Astrocyte (in vitro differentiated cells and primary cell): ENCODE measurements around the gene STK36. TPM values are rescaled to one million over a fixed set of nuclear protein-coding genes. Genes with fewer than 3 reads are reported as not detected.
"Not testable (repeated sequence)": the region's sequence is repeated elsewhere in the genome, so short reads cannot be mapped to it uniquely, and the experiment has no call there.

Experiments used
- DNase-seq: peaks from one replicate; pipeline ENCODE4 v3.0.0-alpha.2; 2010; ENCODE audit warnings: low read depth
- FAIRE-seq: peaks from 2 replicates; lab custom pipeline; 2011; peaks lifted over from hg19 to GRCh38; lab: Jason Lieb, UNC
- H2AFZ ChIP-seq: 2 replicates; pipeline ENCODE4 v1.6.0; 2012; ENCODE audit warnings: low read depth, low read length, inconsistent platforms
- H3K27ac ChIP-seq: 2 replicates; pipeline ENCODE4 v1.5.1; 2011; ENCODE audit warnings: low read depth, low read length, inconsistent platforms
- H3K27me3 ChIP-seq: 2 replicates; pipeline ENCODE4 v1.6.0; 2011; ENCODE audit warnings: low read length, inconsistent platforms; ENCODE audit not compliant: insufficient read depth
- H3K36me3 ChIP-seq: 2 replicates; pipeline ENCODE4 v1.5.1; 2011; ENCODE audit warnings: low read length, inconsistent platforms; ENCODE audit not compliant: insufficient read depth
- H3K4me1 ChIP-seq: 2 replicates; pipeline ENCODE4 v1.5.1; 2011; ENCODE audit warnings: low read length, inconsistent platforms; ENCODE audit not compliant: insufficient read depth
- H3K4me2 ChIP-seq: 2 replicates; pipeline ENCODE4 v1.6.0; 2012; ENCODE audit warnings: low read length, inconsistent platforms
- H3K4me3 ChIP-seq: 2 replicates; pipeline ENCODE4 v1.5.1; 2011; ENCODE audit warnings: low read depth, mild to moderate bottlenecking, low read length, inconsistent platforms; ENCODE audit not compliant: insufficient read depth
- H3K79me2 ChIP-seq: 2 replicates; pipeline ENCODE4 v1.6.0; 2012; ENCODE audit warnings: mild to moderate bottlenecking, low read length, inconsistent platforms; ENCODE audit not compliant: insufficient read depth
- H3K9ac ChIP-seq: 2 replicates; pipeline ENCODE4 v1.6.0; 2012; ENCODE audit warnings: mild to moderate bottlenecking, low read length, inconsistent platforms
- H3K9me3 ChIP-seq: 2 replicates; pipeline ENCODE4 v1.5.1; 2012; ENCODE audit warnings: low read depth, mild to moderate bottlenecking, low read length, inconsistent platforms; ENCODE audit not compliant: insufficient read depth
- H4K20me1 ChIP-seq: 2 replicates; pipeline ENCODE4 v1.6.0; 2012; ENCODE audit warnings: low read length, inconsistent platforms; ENCODE audit not compliant: insufficient read depth
- H3K27ac Mint-ChIP-seq: one replicate; pipeline ENCODE4 v1.8.0; 2021; ENCODE audit warnings: mild to moderate bottlenecking, mixed read lengths; ENCODE audit not compliant: unreplicated experiment
- H3K27me3 Mint-ChIP-seq: one replicate; pipeline ENCODE4 v1.8.0; 2021; ENCODE audit warnings: low read depth, mixed read lengths; ENCODE audit not compliant: unreplicated experiment
- H3K36me3 Mint-ChIP-seq: one replicate; pipeline ENCODE4 v1.8.0; 2021; ENCODE audit warnings: low read depth, mixed read lengths; ENCODE audit not compliant: unreplicated experiment
- H3K4me1 Mint-ChIP-seq: one replicate; pipeline ENCODE4 v1.8.0; 2021; ENCODE audit warnings: low read depth, mixed read lengths; ENCODE audit not compliant: unreplicated experiment
- H3K4me3 Mint-ChIP-seq: one replicate; pipeline ENCODE4 v1.8.0; 2021; ENCODE audit warnings: mild to moderate bottlenecking, moderate library complexity, mixed read lengths; ENCODE audit not compliant: unreplicated experiment
- H3K9me3 Mint-ChIP-seq: one replicate; pipeline ENCODE4 v1.8.0; 2021; ENCODE audit warnings: mild to moderate bottlenecking, mixed read lengths; ENCODE audit not compliant: unreplicated experiment
- EZH2 ChIP-seq: IDR thresholded peaks from 2 replicates; pipeline ENCODE4 v1.6.1; 2012; ENCODE audit warnings: mild to moderate bottlenecking, low read length, inconsistent platforms; ENCODE audit not compliant: insufficient read depth
- total RNA-seq: library from RNA; stranded (reverse); gene quantifications from 2 replicates; pipeline ENCODE4 v1.2.1, GENCODE V29; 2021
- TF ChIP-seq, protein P1 (sequence below): IDR thresholded peaks from 2 replicates; pipeline ENCODE4 v1.5.1; 2011; ENCODE audit warnings: low read depth, mild to moderate bottlenecking, inconsistent platforms, low read length, moderate library complexity; ENCODE audit not compliant: insufficient read depth

Gene STK36
- total RNA-seq, 1 donor from 2014 or later, result 42.6 TPM

DNA sequence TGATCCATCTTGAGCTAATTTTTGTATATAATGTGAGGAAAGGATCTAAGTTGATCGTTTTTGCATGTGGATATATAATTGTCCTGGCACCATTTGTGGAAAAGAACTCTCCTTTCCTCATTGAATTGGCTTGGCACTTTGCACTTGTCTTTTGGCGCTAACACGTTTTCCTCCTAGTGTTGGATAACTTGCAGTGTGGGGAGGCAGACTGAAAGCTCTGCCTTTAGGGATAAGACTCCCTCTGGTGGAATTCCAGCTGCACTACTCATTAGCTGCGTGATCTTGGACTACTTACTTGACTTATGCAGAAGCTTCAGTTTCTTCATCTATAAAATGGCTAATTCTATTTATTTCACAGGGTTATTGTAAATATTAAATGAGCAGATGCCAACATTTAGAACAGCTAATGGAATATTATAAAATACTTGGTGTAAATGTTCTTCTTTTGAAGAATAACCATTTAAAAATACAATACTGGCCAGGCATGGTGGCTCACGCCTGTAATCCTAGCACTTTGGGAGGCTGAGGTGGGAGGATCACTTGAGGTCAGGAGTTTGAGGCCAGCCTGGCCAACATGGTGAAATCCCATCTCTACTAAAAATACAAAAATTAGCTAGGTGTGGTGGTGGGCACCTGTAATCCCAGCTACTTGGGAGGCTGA, 15.6 kb downstream of the STK36 start:
- not testable (repeated sequence) for H3K27me3 ChIP-seq, H3K79me2 ChIP-seq, H3K4me3 ChIP-seq, H3K9ac ChIP-seq, H3K4me2 ChIP-seq, H3K9me3 Mint-ChIP-seq, H3K9me3 ChIP-seq, H2AFZ ChIP-seq, H3K27ac ChIP-seq, H3K4me1 ChIP-seq, H3K27me3 Mint-ChIP-seq, H4K20me1 ChIP-seq
- H3K4me3 Mint-ChIP-seq, result peak overlapping the region; percentile 36
- H3K36me3 Mint-ChIP-seq, result peaks cover 15% of the 10 kb centered on the region
- peaks cover 19% of the 10 kb centered on the region for H3K4me1 Mint-ChIP-seq
- peaks cover 27% of the 10 kb centered on the region for H3K36me3 ChIP-seq
- TF ChIP-seq, protein P1, sequence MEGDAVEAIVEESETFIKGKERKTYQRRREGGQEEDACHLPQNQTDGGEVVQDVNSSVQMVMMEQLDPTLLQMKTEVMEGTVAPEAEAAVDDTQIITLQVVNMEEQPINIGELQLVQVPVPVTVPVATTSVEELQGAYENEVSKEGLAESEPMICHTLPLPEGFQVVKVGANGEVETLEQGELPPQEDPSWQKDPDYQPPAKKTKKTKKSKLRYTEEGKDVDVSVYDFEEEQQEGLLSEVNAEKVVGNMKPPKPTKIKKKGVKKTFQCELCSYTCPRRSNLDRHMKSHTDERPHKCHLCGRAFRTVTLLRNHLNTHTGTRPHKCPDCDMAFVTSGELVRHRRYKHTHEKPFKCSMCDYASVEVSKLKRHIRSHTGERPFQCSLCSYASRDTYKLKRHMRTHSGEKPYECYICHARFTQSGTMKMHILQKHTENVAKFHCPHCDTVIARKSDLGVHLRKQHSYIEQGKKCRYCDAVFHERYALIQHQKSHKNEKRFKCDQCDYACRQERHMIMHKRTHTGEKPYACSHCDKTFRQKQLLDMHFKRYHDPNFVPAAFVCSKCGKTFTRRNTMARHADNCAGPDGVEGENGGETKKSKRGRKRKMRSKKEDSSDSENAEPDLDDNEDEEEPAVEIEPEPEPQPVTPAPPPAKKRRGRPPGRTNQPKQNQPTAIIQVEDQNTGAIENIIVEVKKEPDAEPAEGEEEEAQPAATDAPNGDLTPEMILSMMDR, result peak; percentile 90
- peak overlapping the region; percentile 16 for H3K27ac Mint-ChIP-seq
- FAIRE-seq (peak; percentile 70), DNase-seq (peak; percentile 71)

DNA sequence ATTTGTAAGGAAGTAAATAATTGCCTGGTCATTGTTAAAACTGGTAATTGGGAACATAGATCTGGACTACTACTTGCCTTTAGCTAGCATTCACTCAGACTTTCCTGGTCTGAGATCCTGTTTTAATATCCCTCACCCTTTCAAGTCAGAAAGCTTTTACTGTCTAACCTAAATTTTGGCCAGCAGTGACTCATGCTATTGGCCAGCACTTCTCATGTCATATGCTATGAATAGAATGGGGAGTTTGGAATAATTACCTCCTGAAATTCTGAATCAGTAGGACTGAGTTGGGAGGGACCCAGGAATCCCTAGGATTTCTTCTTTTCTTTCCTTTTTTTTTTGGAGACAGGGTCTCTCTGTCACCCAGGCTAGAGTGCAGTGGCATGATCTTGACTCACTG, 19.3 kb downstream of the STK36 start:
- Histone ChIP-seq H3K4me2 (peak overlapping the region; percentile 42), H2AFZ (no peak overlapping the region), H3K27ac (no peak overlapping the region), H3K4me1 (peaks cover 19% of the 10 kb centered on the region), H4K20me1 (peaks cover 4% of the 10 kb centered on the region), H3K79me2 (no peaks in the 10 kb centered on the region), H3K27me3 (no peaks in the 10 kb centered on the region), H3K36me3 (peaks cover 29% of the 10 kb centered on the region), H3K9me3 (no peaks in the 10 kb centered on the region), H3K4me3 (no peak overlapping the region), H3K9ac (peak overlapping the region; percentile 26)
- FAIRE-seq (peak; percentile 5), DNase-seq (peak; percentile 64)
- TF ChIP-seq, protein P1, result no peak
- no peak for TF ChIP-seq EZH2
- H3K27ac Mint-ChIP-seq, result peak overlapping the region; percentile 50
- peaks cover 29% of the 10 kb centered on the region for H3K36me3 Mint-ChIP-seq
- H3K27me3 Mint-ChIP-seq, result no peaks in the 10 kb centered on the region
- H3K4me3 Mint-ChIP-seq, result no peak overlapping the region
- peaks cover 34% of the 10 kb centered on the region for H3K4me1 Mint-ChIP-seq
- H3K9me3 Mint-ChIP-seq, result no peaks in the 10 kb centered on the region

DNA sequence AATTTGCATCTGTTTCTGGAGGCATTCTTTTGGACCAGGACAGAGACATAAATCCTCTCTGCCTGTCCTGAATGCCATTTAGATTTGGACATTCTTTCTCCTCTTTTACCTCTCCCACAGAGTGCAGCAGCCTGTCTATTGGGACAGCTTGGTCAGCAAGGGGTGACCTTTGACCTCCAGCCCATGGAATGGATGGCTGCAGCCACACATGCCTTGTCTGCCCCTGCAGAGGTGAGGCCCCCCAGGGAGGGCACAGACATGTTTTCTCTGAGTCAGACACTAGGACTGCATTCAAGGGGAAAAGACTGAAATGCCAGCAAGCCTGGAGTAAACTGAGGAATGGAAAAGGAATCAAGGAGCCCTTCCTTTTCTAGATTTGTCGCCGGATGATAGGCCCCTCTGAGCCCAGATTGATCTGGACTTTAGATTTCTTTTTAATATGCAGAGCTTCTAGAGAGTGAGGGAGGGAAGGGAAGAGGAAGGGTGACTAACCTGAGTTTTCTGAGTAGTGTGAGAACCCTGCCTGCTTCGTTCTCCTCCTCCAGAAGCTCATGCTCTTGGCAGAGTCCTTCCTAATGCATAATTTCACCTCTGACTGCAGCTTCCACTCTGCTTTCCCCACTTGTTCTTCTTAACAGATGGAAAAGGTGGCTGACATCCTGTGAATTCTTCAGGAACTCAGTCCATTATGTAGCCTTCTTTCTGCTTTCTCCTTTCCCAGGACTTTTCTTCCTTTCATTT, 22.7 kb downstream of the STK36 start:
- DNase-seq, result peak; percentile 30
- Histone ChIP-seq H2AFZ (no peak overlapping the region), H3K36me3 (peaks cover 38% of the 10 kb centered on the region), H3K9me3 (no peaks in the 10 kb centered on the region), H3K79me2 (no peaks in the 10 kb centered on the region), H3K4me3 (no peak overlapping the region), H3K4me2 (peak overlapping the region; percentile 30), H3K9ac (no peak overlapping the region), H3K27me3 (no peaks in the 10 kb centered on the region), H4K20me1 (no peaks in the 10 kb centered on the region), H3K27ac (no peak overlapping the region), H3K4me1 (peaks cover 19% of the 10 kb centered on the region)
- Mint-ChIP-seq H3K36me3 (peaks cover 36% of the 10 kb centered on the region), H3K27ac (peak overlapping the region; percentile 92), H3K4me3 (no peak overlapping the region), H3K9me3 (no peaks in the 10 kb centered on the region), H3K27me3 (no peaks in the 10 kb centered on the region), H3K4me1 (peaks cover 23% of the 10 kb centered on the region)
- FAIRE-seq, result no peak
- TF ChIP-seq, protein P1, result no peak
- no peak for TF ChIP-seq EZH2
